GM21576 (cell line): Measurements from ENCODE around the gene CCM2.
A peak's percentile ranks its signal among the peaks of the same experiment; 100 is the strongest.
"Not testable (repeated sequence)": the region's sequence is repeated elsewhere in the genome, so short reads cannot be mapped to it uniquely, and the experiment has no call there.

Experiments
- ATAC-seq: cut with Tn5 transposase; IDR thresholded peaks from one replicate; pipeline ENCODE4 v1.9.1; 2021; ENCODE audit warnings: mild to moderate bottlenecking, moderate library complexity; ENCODE audit not compliant: unreplicated experiment

CCM2 gene

DNA sequence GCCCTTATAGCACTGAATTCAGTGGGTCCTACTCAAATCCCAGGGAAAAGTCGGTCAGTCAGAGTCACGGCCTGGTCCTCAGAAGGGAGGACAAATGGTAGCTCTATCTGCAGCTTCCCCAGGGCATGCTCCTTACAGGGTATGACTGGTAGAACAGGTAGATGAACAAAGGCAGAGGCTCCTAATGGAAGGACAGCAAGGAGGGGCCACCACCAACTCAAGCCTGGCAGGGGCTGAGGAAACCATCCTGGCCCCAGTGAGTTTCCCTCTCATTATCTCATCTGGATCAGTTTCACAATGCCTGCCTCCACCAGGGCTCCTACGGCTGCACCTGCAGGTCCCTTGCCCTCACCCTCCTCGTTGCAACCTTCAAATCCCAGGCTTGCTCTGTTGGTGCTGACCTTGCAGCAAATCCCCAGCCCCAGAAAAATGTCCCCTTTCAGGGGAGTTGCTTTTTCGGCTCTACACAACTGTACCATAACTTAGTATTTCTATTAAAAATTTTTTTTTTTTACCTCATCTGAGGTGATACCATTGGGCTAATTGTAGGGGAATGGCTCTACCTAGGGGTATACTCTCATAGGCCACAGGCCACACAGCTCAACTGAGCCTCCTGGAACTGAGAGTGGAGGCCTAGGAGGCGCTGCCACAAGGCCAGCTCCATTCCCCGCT is 18.8 kb upstream of the CCM2 start:
- ATAC-seq, result peak; percentile 0

DNA sequence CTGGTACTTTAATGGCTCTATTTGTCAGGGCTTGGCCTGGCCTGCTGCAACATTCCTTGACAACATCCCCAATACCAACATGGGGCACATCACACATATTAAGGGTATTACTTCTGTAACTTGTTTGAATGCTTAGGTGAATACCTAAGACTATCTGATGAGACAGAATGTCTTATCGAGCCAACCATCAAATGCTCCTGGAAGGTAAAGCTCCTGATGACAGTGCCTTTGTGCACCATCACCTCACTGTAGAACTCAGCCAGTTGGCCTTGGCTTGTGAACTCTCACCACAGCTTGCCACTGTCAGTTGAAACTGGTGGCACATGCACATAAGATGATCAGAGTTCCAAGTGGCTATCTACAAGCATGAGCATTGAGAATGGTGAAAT is 17.5 kb upstream of the CCM2 start:
- ATAC-seq, result no peak

DNA sequence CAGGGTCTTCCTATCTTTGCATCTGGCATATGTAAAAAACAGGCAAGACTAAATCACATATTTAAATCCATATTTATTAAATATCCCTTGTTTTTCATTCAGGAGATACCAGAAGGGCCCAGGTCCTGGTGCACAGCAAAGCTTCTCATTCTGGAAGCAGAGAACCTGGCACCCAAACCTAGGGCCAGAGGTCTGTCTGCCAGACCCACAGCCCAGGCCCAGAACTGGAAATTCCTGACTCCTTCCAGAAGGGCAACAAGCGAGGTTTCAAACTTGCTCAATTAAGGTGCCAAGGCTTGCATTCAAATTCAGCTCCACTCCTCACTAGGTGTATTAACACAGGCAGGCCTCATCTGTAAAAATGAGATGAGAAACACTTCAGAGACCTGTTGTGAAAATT is 17.0 kb upstream of the CCM2 start:
- ATAC-seq, result no peak

DNA sequence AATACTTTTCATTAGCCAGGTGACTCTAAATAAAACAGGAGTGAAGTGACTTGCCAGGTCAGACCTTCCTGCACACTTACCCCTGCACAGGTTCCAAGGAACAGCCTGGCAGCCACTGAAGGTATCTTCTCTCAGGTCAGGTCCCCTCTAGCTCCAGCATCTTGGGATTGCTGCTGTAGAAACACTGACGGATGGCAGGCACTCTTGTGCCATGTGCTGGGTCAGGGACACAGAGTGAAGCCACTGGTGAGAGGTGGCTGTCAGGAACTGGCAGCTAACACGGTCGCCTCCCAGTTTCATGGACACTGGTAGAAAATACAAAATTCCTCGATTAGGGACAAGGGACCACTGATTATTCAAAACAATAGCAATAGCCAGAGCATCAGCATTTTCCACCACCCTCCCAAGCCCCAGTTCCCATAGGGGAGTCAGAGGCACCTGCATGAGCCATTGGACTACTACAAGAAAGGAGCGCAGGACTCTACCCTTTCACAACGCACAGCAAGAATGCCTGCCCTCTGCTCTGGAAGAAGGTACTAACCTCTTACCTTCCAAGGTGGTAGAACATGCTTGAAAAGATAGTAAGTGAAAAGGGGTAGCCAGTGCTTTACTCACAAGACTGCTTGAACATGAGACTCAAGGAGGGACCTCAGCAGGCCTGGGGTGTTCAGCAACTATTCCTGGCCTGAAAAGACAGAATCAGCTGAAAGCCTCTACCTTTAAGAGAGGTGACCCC is 16.1 kb upstream of the CCM2 start:
- ATAC-seq, result no peak

DNA sequence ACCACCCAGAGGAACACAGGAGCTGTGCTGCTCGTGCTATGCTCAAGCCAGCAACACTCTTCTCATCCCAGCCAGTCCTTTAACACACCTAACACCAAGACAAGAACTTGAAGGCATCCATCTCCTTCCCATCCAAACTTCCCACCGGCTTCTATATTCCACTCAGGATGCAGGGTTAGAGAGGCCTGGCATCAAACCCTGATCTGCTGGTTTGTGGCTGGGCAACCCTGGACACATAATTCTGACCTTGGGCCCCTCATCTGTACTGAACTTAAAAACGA is 15.6 kb upstream of the CCM2 start:
- ATAC-seq, result no peak

DNA sequence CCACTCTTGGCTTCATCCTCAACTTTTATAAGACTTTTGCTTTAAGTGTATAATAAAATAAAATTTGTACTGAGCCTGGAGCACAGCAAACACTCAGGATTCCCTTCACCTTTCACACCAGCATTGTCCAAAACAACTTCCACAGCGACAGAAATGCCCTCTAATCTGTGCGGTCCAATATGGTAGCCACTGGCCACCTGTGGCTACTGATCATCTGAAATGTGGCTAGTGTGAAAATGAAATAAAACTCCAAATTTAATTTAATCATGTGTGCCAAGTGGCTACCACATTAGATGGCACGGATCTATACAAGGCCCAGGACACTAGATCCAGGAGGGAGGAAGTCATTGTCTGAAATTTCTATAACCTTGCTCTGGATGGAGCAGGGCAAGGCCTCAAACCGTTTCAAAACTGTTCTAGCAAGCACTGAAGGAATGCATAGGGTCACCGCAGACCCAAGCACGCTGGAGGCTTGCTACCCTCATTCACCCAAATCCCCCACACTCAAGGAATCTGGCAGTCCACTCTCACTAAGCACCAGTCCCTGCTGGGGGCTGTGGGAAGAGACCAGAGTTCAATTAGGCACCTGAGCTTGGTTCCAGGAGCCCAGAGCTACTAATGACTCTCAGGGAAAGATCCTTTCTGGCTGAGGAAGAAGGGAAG is 14.8 kb upstream of the CCM2 start:
- ATAC-seq, result no peak

DNA sequence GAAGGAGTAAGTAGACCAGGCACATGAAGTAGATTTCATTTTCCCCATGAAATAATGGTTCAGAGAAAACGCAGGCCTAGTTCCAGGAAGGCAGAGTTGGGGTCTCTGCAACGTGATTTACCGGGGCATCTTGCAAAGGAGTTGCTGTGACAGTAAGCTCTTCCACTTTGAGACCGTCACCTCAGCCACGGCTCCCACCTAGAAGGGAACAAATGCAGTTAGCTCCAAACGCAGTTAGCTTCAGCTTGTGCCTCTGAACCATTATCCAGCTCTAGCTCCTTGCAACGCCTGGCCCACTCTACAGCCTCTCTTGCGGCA is 14.1 kb upstream of the CCM2 start:
- ATAC-seq, result no peak

DNA sequence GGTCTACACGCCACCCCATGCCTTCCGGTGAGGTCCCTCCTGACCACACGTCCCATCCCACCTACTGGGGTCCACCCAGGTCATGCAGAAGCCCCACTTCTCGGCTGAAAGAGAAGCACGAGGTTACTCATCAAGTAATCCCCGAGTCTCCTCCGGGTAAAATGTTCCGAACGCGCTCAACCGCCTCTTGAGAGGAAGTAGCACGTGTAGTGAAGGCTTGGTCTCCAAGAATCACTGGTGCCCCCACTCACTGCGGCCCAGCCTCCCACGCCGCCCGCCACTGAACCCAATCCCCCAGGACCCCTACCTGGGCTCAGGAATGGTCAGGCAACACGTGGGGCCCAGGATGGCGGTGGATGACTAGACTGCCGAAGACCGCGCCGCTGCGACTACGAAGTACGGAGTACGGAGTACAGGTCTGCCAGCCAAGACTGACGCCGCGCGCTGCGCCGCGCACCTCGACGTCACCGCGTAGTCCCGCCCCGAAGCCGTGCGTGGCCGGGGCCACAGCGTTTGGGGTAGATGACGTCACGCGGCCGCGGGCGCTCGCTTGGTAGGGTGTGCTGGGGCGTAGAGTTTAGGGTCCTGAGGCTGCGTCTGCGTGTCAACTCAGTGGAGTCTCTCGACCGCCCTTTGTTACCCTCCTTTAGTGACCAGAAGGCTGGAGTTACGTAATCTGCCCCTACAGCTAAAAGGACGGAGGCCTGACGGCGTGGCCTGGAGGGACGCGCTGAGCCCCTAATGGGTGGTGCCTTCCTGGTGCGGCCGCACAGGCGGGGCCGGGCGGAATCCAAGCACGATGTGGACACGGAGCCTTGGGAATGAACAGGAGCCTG is 13.6 kb upstream of the CCM2 start:
- ATAC-seq, result peak; percentile 91

DNA sequence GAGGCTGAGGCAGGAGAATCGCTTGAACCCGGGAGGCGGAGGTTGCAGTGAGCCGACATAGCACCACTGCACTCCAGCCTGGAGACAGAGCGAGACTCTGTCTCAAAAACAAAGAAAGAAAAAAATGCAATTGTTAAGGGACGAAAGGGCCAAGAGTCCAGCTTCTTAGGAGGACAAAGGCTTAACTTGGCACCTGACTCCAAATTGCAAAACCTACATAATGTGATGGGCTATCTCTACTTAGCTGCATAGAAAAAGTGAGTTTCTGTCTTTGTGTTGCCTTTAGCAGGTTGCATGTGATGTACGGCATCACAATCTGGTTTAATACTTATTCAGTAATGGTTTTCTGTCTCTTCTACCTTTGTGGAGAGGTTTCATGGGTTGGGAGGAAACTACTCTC is 12.5 kb upstream of the CCM2 start:
- ATAC-seq, result no peak

DNA sequence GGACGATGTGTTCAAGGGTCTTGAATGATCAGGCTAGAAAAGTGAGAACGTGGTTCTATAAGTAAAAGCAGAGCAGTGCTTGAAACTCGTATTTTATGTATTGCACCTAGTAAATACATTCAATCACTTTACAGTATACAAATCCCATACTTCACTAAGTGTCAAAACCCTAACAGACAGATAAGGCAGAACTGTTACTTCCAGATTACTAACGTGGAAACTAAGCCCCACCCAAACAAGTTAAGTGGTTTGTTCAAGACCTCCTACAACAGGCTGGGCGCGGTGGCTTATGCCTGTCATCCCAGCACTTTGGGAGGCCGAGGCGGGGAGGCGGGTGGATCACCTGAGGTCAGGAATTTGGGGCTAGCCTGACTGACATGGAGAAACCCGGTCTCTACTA is 12.0 kb upstream of the CCM2 start:
- no peak for ATAC-seq

DNA sequence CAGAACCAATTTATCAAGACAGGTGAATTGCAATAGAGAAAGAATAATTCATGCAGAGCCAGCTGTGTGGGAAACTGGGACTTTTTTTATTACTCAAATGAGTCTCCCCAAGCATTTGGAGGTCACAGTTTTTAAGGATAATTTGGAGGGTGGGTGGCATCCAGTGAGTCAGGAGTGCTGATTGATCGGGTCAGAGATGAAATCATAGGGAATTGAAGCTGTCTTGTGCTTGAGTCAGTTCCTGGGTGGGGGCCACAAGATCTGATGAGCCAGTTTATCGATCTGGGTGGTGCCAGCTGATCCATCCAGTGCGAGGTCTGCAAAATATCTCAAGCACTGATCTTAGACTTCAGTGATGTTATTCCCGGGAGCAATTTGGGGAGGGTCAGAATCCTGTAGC is 11.3 kb upstream of the CCM2 start:
- no peak for ATAC-seq

DNA sequence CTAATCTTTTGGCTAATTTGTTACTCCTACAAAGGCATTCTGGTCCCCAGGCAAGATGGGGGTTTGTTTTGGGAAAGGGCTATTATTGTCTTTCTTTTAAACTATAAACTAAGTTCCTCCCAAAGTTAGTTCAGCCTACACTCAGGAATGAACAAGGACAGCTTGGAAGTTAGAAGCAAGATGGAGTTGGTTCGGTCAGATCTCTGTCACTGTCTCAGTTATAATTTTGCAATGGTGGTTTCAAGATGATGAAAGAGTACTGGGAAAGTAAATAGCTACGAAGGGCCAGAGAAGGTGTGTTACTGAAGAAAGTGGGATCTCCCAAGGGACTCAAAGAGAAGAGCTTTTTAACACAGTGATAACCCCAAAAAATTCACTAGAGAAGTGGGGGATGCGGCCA is 10.9 kb upstream of the CCM2 start:
- ATAC-seq, result no peak

DNA sequence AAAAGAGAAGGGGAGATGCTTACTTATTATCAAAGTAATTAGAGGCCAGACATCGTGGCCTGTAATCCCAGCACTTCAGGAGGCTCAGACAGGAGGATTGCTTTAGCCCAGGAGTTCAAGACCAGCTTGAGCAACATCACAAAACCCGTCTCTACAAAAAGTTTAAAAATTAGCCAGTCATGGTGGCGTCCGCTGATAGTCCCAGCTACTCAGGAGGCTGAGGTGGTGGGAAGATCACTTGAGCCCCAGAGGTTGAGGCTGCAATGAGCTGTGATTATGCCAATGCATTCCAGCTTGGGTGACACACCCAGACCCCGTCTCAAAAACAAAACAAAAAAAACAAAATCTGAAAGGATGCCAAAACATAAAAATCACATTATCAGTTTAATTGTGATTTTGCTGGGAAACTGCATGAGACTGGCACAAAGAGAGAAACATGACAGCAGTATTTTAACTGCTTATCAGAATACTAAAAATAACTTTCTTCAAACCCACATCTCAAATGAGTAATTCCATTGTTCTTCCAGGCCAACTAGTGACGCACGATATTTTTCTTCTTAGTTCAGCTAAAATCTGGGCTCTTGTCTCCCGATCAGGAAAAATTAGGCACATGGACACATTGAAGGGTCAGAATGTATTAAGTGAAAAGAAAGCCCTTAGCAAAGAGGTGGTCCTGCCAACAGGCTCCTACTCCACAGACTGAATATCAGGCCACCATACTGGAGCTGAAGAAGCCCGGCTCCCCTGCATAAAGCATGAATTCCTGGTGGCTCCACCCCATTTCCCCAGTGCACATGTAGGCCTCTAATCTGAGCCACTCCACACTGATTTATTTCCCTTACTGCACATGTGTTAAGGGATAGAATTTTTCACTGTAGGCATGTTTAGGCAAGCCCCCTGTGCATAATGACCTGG is 9.6 kb upstream of the CCM2 start:
- ATAC-seq, result no peak

DNA sequence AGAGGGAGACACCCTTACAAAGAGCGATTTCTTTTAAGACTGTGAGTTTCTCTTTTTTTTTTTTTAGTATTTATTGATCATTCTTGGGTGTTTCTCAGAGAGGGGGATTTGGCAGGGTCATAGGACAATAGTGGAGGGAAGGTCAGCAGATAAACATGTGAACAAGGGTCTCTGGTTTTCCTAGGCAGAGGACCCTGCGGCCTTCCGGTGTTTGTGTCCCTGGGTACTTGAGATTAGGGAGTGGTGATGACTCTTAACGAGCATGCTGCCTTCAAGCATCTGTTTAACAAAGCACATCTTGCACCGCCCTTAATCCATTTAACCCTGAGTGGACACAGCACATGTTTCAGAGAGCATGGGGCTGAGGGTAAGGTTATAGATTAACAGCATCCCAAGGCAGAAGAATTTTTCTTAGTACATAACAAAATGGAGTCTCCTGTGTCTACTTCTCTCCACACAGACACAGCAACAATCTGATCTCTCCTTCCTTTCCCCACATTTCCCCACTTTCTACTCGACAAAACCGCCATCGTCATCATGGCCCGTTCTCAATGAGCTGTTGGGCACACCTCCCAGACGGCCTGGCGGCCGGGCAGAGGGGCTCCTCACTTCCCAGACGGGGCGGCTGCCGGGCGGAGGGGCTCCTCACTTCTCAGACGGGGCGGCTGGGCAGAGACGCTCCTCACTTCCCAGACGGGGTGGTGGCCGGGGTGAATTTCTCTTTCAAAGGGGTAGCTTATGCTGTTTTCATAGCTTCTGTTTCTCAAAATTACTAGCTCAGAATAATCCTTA is 7.8 kb upstream of the CCM2 start:
- ATAC-seq, result not testable (repeated sequence)

DNA sequence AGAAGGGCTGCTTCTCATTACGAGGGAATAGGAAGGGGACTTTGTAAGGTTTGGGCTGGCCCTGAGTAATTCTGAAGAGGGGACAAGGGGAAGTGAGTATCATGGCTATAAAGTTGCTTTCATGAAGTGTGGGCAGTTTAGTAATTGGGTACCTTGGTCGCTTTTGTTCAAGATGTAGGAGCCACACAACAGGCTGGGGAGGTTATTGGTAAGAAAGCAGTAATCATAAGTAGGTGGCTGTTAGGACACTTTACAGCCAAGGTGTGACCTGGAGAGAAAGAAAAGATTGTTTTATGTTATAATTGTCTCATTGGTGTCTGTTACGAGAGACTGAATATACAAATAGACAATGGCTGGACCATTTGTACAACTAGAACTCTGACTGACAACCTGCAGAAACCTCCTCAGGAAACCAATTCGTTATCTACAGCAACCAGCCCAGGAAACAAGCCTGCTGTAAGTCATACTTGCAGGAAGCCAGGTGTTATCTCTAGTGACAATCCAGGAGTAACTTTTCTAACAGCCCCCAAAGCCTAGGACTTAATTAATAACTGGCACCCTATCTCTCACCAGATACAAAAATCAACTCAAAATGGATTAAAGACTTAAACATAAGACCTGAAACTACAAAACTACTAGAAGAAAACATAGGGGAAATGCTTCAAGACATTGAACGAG is 5.0 kb upstream of the CCM2 start:
- ATAC-seq, result no peak

DNA sequence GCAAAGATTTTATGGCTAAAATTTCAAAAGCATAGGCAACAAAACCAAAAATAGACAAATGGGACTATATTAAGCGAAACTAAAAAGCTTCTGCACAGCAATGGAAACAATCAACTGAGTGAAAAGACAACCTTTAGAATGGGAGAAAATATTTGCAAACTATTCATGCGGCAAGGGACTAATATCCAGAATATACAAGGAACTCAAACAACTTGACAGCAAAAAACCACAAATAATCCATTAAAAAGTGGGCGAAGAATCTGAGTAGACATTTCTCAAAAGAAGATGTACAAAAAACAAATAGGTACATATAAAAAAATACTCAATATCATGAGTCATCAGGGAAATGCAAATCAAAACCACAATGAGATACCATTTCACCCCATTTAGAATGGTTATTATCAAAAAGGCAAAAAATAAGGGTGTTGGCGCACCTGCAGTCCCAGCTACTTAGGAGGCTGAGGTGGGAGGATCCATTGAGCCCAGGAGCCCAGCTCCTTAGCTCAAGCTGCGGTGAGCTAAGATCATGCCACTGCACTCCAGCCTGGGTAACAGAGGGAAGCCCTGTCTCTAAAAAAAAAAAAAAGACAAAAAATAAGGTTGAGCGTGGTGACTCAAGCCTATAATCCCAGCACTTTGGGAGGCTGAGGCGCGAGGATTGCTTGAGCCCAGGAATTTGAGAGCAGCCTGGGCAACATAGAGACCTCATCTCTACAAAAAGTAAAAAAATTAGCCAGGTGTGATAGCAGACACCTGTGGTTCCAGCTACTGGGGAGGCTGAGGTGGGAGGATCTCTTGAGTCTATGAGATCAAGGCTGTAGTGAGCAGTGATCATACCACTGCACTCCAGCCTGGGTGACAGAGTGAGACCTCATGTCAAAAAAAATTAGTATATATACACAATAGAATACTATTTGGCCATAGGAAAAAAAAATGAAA is 4.2 kb upstream of the CCM2 start:
- no peak for ATAC-seq

DNA sequence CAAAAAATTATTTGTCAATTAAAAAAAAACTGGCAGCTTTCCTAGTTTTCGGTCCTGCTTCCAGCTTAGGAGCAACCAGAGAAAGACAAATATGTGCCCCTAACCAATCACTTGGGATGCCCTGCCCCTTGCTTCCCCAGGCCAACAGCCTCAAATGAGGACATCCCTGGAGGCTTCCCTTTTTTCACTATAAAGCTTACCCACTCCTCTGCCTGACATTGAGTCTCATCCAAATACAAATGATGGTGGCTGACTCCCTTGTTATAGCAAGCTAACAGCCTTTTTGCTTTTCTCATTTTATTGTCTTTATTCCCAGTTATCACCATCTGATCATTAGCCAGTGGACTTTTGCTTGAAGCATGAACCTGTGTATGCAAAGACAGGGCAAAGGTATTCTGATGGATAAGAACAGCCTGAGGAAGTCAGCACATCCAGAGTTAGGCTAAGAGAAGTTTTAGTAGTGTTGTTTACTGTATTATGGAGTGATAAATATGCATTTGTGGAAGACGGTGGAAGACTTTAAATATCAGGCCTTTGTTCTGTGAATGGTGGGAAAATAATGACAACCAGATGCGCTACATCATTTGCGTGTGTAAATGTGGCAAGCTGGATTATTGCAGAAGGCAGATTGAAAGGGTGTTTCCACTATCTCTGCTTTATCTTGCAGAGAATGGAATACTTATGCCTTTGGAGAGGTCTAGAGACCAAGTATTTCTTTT is 1.7 kb upstream of the CCM2 start:
- ATAC-seq, result no peak
